ENCODE data around the gene SLC6A3. TPM values are rescaled to one million over a fixed set of nuclear protein-coding genes. Genes with fewer than 3 reads are reported as not detected.

The SLC6A3 gene
- total RNA-seq, 1 donor from 2014 or later = not detected

- H3K27me3 ChIP-seq (ENCODE audit: low read depth) = peaks cover 86% of the 10 kb centered on the region
- no peak overlapping the region for H3K4me3 ChIP-seq
- DNase-seq = peak; percentile 11
Observed at GRCh38 chr5:1401536-1402138, 43.6 kb downstream of the SLC6A3 start.

DNA sequence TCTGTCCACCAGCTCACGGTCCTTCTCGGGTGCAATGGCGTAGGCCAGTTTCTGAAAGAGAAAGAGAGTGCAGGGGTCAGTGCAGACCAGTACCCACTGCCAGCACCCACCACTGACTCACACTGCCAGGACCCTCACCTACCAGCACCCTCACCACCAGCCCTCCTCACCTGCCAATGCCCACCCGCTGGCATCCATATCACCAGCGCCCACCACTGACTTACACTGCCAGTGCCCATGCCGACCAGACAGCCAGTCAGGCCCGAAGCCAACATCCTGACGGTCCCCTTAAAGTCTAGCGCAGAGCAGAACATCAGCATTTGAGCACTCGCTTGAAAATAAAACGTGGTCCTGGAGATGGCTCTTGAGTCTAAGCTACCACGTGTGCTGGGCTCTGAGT, 44.3 kb downstream of the SLC6A3 start:
- Histone ChIP-seq H3K9me3 (replicated peaks) (peaks cover 15% of the 10 kb centered on the region), H3K4me3 (no peak overlapping the region), H3K36me3 (no peaks in the 10 kb centered on the region), H3K27ac (replicated peaks) (no peak overlapping the region), H3K27me3 (ENCODE audit: low read depth) (peaks cover 86% of the 10 kb centered on the region), H3K4me1 (no peaks in the 10 kb centered on the region)
- DNase-seq = peak; percentile 4
- intact Hi-C loops (cut with micrococcal nuclease) = no loop called here
- TF ChIP-seq, protein P1, sequence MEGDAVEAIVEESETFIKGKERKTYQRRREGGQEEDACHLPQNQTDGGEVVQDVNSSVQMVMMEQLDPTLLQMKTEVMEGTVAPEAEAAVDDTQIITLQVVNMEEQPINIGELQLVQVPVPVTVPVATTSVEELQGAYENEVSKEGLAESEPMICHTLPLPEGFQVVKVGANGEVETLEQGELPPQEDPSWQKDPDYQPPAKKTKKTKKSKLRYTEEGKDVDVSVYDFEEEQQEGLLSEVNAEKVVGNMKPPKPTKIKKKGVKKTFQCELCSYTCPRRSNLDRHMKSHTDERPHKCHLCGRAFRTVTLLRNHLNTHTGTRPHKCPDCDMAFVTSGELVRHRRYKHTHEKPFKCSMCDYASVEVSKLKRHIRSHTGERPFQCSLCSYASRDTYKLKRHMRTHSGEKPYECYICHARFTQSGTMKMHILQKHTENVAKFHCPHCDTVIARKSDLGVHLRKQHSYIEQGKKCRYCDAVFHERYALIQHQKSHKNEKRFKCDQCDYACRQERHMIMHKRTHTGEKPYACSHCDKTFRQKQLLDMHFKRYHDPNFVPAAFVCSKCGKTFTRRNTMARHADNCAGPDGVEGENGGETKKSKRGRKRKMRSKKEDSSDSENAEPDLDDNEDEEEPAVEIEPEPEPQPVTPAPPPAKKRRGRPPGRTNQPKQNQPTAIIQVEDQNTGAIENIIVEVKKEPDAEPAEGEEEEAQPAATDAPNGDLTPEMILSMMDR (IDR thresholded peaks at IDR 0.05; ENCODE audit: borderline replicate concordance) = no peak

More at GRCh38 chr5:1401536-1402138, 43.6 kb downstream of the SLC6A3 start:
- intact Hi-C loops (cut with micrococcal nuclease) = no loop called here
- Histone ChIP-seq H3K36me3 (no peaks in the 10 kb centered on the region), H3K9me3 (replicated peaks) (peaks cover 15% of the 10 kb centered on the region), H3K4me1 (no peaks in the 10 kb centered on the region), H3K27ac (replicated peaks) (no peak overlapping the region)
- TF ChIP-seq, protein P1 (IDR thresholded peaks at IDR 0.05; ENCODE audit: borderline replicate concordance) = no peak

GRCh38 chr5:1400211-1400855, 44.9 kb downstream of the SLC6A3 start:
- Histone ChIP-seq H3K27ac (replicated peaks) (no peak overlapping the region), H3K36me3 (no peaks in the 10 kb centered on the region), H3K4me1 (no peaks in the 10 kb centered on the region), H3K9me3 (replicated peaks) (peaks cover 15% of the 10 kb centered on the region), H3K27me3 (ENCODE audit: low read depth) (peaks cover 86% of the 10 kb centered on the region), H3K4me3 (no peak overlapping the region)
- DNase-seq = no peak
- intact Hi-C loops (cut with micrococcal nuclease) = no loop called here
- TF ChIP-seq, protein P1 (IDR thresholded peaks at IDR 0.05; ENCODE audit: borderline replicate concordance) = no peak

- TF ChIP-seq, protein P1 (IDR thresholded peaks at IDR 0.05; ENCODE audit: borderline replicate concordance) = no peak
- H3K36me3 ChIP-seq = no peaks in the 10 kb centered on the region
- intact Hi-C loops (cut with micrococcal nuclease) = no loop called here
- peaks cover 15% of the 10 kb centered on the region for H3K9me3 ChIP-seq (replicated peaks)
- no peak overlapping the region for H3K27ac ChIP-seq (replicated peaks)
- no peak for DNase-seq
- no peaks in the 10 kb centered on the region for H3K4me1 ChIP-seq
- H3K27me3 ChIP-seq (ENCODE audit: low read depth) = peaks cover 88% of the 10 kb centered on the region
- no peak overlapping the region for H3K4me3 ChIP-seq
Observed at GRCh38 chr5:1399737-1400136, 45.5 kb downstream of the SLC6A3 start.

DNA sequence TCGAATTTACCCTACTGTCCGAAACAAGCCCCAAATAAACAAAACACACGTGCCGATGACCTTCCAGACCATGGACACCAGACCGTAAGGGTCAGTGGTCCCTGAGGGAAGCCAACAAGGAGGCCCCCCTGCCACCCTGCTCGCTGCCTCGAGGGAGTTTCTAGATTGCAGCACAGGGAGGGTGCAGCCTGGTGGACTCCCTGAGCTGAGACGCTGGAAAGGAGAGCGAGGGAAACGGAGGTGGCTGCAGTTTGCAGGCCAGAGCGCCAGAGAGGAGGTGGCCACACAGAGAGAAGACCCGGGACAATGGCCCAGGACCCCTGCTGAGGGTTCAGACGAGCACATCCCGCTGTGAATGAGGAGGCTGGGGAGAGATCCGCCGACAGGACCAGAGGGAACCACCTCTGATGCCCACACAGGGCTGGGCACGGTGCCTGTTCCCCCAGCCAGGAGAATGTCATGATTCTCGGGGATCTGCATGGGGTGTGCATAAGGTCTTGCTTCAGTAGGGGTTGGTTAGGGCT, 48.9 kb downstream of the SLC6A3 start:
- DNase-seq = no peak
- TF ChIP-seq, protein P1 (IDR thresholded peaks at IDR 0.05; ENCODE audit: borderline replicate concordance) = no peak
- Histone ChIP-seq H3K4me3 (no peak overlapping the region), H3K27ac (replicated peaks) (no peak overlapping the region), H3K9me3 (replicated peaks) (peaks cover 15% of the 10 kb centered on the region), H3K4me1 (no peaks in the 10 kb centered on the region), H3K36me3 (no peaks in the 10 kb centered on the region), H3K27me3 (ENCODE audit: low read depth) (peaks cover 91% of the 10 kb centered on the region)
- intact Hi-C loops (cut with micrococcal nuclease) = no loop called here
